HFFc6 (cell line): ENCODE measurements around the gene SOS1. TPM values are rescaled to one million over a fixed set of nuclear protein-coding genes. Genes with fewer than 3 reads are reported as not detected.

ENCODE experiments used
- DNase-seq: peaks from one replicate; pipeline ENCODE4 v3.0.0-alpha.2; 2018
- H3K27ac Mint-ChIP-seq: 2 replicates; pipeline ENCODE4 v1.8.0; 2020; ENCODE audit warnings: mild to moderate bottlenecking, mixed read lengths
- H3K27me3 Mint-ChIP-seq: 2 replicates; pipeline ENCODE4 v1.8.0; 2021; ENCODE audit warnings: mild to moderate bottlenecking, moderate library complexity, mixed read lengths; ENCODE audit not compliant: insufficient read depth
- H3K36me3 Mint-ChIP-seq: 2 replicates; pipeline ENCODE4 v1.8.0; 2021; ENCODE audit warnings: low read depth, mixed read lengths
- H3K4me1 Mint-ChIP-seq: 2 replicates; pipeline ENCODE4 v1.8.0; 2020; ENCODE audit warnings: low read depth, mixed read lengths
- H3K4me3 Mint-ChIP-seq: 2 replicates; pipeline ENCODE4 v1.8.0; 2020; ENCODE audit warnings: mild to moderate bottlenecking, moderate library complexity, mixed read lengths
- H3K9me3 Mint-ChIP-seq: 2 replicates; pipeline ENCODE4 v1.8.0; 2020; ENCODE audit warnings: mild to moderate bottlenecking, mixed read lengths
- total RNA-seq, 6 experiments: library from RNA; stranded (reverse); fragmentation: NEBNext Ultra II Directional; extraction: Animal tissue kit (Norgen Biotek cat#: 25700); gene quantifications; 2 replicates in 1 of 6; 3 replicates in 5 of 6; pipeline ENCODE4 v1.2.3, GENCODE V29; 2021
- TF ChIP-seq, protein P1 (sequence below): fragments of 200-600 bp; sonication (generic); IDR thresholded peaks from 2 replicates; pipeline ENCODE4 v1.5.0; 2021; ENCODE audit warnings: antibody characterized with exemption, mild to moderate bottlenecking

The SOS1 gene
- total RNA-seq, 6 experiments from 2014 or later = 20.9 to 31.4 (median 24.6) TPM

DNA sequence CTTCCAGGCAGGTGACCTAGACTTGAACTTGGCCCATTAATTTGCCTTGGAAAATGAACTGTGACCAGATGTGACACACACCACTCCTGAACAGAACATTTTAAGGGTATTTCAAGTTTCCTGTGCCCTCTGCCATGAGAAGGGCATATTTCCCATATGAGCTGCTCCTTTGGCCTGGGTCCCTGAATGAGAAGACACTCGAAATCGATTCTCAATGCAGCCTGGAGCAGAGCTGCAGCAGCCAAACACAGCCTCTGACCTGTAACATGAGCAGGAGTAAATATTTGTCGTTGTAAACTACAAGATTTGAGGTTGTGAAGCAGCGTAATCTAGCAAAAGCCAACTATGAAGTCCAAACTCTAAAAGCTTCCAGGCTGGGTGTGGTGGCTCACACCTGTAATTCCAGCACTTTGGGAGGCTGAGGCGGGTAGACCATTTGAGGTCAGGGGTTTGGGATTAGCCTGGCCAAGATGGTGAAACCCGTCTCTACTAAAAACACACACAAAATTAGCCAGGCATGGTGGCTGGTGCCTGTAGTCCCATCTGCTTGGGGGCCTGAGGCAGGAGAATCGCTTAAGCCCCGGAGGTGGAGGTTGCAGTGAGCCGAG, 30.1 kb upstream of the SOS1 start:
- TF ChIP-seq, protein P1, sequence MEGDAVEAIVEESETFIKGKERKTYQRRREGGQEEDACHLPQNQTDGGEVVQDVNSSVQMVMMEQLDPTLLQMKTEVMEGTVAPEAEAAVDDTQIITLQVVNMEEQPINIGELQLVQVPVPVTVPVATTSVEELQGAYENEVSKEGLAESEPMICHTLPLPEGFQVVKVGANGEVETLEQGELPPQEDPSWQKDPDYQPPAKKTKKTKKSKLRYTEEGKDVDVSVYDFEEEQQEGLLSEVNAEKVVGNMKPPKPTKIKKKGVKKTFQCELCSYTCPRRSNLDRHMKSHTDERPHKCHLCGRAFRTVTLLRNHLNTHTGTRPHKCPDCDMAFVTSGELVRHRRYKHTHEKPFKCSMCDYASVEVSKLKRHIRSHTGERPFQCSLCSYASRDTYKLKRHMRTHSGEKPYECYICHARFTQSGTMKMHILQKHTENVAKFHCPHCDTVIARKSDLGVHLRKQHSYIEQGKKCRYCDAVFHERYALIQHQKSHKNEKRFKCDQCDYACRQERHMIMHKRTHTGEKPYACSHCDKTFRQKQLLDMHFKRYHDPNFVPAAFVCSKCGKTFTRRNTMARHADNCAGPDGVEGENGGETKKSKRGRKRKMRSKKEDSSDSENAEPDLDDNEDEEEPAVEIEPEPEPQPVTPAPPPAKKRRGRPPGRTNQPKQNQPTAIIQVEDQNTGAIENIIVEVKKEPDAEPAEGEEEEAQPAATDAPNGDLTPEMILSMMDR = no peak
- no peaks in the 10 kb centered on the region for H3K36me3 Mint-ChIP-seq
- H3K27me3 Mint-ChIP-seq = peaks cover 4% of the 10 kb centered on the region; the same call in 1 of the 2 replicates
- H3K9me3 Mint-ChIP-seq = no peaks in the 10 kb centered on the region
- no peak overlapping the region for H3K27ac Mint-ChIP-seq
- DNase-seq = no peak
- 0 out of 2 replicates have a peak, but pooled peaks cover 5% of the 10 kb centered on the region for H3K4me1 Mint-ChIP-seq
- no peak overlapping the region for H3K4me3 Mint-ChIP-seq

- no peak for DNase-seq
- TF ChIP-seq, protein P1 = no peak
- Mint-ChIP-seq H3K27me3 (peaks cover 4% of the 10 kb centered on the region; the same call in 1 of the 2 replicates), H3K27ac (no peak overlapping the region), H3K4me3 (no peak overlapping the region), H3K4me1 (0 out of 2 replicates have a peak, but pooled peaks cover 5% of the 10 kb centered on the region), H3K36me3 (no peaks in the 10 kb centered on the region), H3K9me3 (no peaks in the 10 kb centered on the region)
Measured at GRCh38 chr2:39150102-39150562, 29.3 kb upstream of the SOS1 start.

- H3K9me3 Mint-ChIP-seq = no peaks in the 10 kb centered on the region
Measured at GRCh38 chr2:39146630-39147029, 25.8 kb upstream of the SOS1 start.

DNA sequence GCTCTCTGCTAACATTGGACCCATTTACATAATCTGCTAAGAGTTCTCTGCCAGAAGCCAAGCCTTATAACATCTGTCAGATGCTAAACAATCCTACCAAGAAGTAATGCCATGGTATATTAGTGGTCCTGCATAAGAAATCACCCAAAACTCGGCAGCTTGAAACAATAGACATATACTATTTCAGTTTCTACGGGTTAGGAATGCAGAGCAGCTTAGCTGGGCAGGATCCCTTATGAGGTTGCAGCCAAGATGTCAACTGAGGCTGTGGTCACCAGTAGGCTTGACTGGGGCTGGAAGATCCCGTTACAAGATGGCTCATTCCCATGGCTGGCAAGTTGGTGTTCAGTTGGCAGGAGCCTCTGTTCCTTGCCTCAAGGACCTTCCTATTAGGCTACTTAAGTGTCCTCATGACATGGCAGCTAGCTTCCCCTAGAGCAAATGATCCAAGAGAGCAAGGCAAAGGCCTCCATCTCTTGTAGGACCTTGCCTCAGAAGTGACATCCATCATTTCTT, 25.1 kb upstream of the SOS1 start:
- DNase-seq = no peak
- H3K36me3 Mint-ChIP-seq = no peaks in the 10 kb centered on the region
- no peak overlapping the region for H3K4me3 Mint-ChIP-seq
- H3K4me1 Mint-ChIP-seq = peaks cover 9% of the 10 kb centered on the region
- no peaks in the 10 kb centered on the region for H3K9me3 Mint-ChIP-seq
- H3K27me3 Mint-ChIP-seq = peaks cover 4% of the 10 kb centered on the region; the same call in 1 of the 2 replicates
- no peak overlapping the region for H3K27ac Mint-ChIP-seq
- TF ChIP-seq, protein P1 = no peak

More at GRCh38 chr2:39146630-39147029, 25.8 kb upstream of the SOS1 start:
- TF ChIP-seq, protein P1 = no peak
- no peak overlapping the region for H3K27ac Mint-ChIP-seq
- peaks cover 3% of the 10 kb centered on the region; the same call in 1 of the 2 replicates for H3K4me1 Mint-ChIP-seq
- no peak for DNase-seq
- no peak overlapping the region for H3K4me3 Mint-ChIP-seq
- H3K36me3 Mint-ChIP-seq = no peaks in the 10 kb centered on the region
- peaks cover 4% of the 10 kb centered on the region; the same call in 1 of the 2 replicates for H3K27me3 Mint-ChIP-seq

GRCh38 chr2:39144416-39144815, 23.6 kb upstream of the SOS1 start:
- H3K27ac Mint-ChIP-seq = no peak overlapping the region
- peaks cover 9% of the 10 kb centered on the region for H3K4me1 Mint-ChIP-seq
- H3K36me3 Mint-ChIP-seq = no peaks in the 10 kb centered on the region
- H3K4me3 Mint-ChIP-seq = no peak overlapping the region
- no peak for DNase-seq
- TF ChIP-seq, protein P1 = no peak
- no peaks in the 10 kb centered on the region for H3K9me3 Mint-ChIP-seq
- H3K27me3 Mint-ChIP-seq = peaks cover 4% of the 10 kb centered on the region
